Measurements from ENCODE around the gene KCNG4.

KCNG4 gene

GRCh38 chr16:84262031-84262430 lies 22.2 kb upstream of the KCNG4 start:
- no peak for DNase-seq

DNA sequence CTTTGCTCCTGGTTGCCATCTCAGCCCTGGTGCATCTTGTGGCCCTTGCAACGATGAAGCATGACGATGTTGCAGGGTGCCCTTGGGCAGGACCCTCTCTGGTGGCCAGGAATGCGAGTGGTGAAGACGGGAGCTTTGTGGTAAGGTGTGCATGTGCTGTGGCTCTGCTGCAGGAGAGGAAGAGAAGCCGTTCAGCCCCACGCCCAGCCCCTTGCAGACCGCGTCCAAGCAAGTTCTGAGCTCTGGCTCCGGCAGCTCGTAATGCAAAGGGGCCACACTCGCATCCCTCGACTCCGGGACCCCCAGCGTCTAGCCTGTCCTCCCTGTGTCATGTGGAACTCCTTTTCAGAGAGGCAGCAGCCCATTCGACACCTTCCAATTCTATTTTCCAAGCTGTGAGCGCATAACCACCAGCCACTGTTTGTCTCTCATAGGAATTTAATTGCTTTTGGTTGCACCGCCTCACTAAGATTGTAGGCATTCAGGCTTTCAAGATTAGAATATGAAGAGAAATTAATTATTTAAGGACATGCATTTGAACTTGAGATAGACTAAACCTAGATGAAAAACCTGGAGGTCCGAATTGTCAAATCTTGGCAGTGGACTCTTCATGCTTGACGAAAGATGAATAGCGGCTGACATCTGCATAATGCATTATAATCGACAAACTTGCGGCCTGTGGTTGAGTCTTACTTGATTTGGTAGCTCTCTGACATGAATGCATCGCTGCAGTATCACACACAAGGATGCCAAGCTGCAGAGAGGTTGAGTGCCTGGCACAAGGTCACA lies 21.1 kb upstream of the KCNG4 start:
- DNase-seq = no peak

DNA sequence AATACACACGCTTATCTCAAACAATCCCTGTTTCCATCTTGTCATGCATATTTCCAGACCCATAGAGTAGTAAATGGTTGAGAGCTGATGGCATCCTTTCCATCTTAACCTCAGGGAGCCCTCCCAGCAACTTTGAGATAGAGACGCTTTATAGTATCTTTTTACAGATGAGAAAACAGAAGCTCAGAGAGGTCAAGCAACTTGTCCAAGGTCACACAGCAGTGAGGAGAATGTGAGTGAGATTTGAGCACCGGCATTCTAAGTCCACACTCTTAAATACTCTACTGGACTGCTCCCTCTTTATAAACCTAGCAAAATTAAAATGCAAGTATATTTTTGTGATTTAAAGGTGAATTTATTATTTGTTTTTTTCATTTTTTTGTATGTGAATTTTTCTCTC lies 19.9 kb upstream of the KCNG4 start:
- no peak for DNase-seq

DNA sequence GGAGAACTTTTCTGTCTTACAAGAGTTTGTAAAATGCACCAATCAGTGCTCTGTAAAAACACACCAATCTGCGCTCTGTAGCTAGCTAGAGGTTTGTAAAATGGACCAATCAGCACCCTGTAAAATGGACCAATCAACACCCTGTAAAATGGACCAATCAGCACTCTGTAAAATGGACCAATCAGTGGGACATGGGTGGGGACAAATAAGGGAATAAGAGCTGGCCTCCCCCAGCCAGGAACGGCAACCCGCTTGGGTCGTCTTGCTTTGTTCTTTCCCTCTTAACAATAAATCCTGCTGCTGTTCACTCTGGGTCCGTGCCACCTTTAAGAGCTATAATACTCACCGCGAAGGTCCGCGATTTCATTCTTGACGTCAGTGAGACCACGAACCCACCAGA lies 18.5 kb upstream of the KCNG4 start:
- no peak for DNase-seq

DNA sequence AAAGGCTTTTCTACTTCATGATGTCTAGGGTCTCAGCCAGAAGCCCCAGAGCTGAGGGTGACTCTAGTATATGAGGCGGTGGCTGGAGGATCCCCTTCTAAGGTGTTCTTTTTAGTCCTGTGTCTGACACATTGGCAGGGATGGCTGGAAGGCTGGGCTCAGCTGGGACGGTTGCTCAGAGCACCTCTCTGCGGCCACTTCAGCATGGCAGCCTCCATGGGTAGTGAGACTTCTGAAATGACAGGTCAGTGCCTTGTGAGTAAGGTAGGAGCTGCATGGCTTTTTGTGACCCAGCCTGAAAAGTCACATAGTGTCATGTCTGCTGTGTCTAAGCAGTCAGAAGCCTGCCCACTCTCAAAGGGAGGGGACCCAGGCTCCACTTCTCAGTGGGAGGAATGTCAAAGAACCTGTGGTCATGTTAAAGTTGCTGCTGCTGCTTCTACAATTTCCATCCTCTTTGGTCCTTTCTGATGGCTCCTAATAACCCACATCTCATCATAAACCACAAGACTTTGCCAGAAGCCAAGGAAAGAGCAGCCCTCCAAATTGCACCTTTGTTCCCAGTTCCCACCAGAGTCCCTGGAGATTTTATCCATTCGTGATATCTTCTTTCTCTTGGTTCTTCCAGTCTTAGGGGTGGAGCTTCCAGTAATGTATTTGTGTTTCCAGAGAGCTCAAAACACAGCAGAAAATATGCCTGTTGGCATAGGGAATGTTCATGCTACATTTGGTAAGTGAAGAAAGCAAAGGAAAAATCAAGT lies 15.4 kb upstream of the KCNG4 start:
- DNase-seq = no peak

DNA sequence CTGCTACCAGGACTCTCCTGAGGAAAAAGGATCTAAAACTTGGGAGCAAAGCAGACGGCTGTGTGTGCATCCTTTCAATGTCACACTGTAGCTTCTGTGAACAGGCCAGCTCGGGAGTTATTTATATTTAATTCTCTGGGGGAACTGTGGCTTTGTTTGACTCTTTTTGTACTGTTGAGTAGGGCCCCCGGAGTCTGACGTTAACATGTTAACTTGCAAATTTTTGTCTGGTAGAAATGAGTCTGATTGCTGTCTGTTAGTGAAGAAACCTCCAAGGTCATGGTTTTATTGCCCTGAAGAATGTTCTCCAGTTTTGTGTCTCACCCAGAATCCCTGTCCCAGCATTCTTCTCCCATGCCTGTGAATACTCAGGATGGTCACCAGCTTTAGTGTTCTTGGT lies 14.2 kb upstream of the KCNG4 start:
- no peak for DNase-seq

- no peak for DNase-seq
These were observed 13.4 kb upstream of the KCNG4 start for GRCh38 chr16:84253173-84253572.

DNA sequence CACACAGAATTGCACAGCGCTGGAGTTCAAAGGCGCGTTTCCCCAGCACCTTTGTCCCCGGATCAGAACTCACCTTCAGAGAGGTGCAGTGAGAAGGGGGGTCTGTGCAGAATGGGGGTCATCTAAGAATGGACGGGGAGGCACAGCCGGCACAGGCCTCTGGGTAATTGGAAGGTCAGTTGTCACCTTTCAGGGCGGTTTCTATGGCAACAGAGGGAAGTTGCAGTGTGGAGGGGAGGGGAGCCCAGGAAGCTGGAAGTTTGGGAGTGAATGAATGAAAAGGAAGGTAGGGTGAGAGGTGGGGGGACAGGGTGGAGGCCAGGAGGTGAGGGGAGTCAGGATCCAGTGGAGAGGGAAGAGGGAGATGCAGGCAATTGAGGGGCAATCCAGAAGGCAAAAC lies 12.4 kb upstream of the KCNG4 start:
- no peak for DNase-seq

DNA sequence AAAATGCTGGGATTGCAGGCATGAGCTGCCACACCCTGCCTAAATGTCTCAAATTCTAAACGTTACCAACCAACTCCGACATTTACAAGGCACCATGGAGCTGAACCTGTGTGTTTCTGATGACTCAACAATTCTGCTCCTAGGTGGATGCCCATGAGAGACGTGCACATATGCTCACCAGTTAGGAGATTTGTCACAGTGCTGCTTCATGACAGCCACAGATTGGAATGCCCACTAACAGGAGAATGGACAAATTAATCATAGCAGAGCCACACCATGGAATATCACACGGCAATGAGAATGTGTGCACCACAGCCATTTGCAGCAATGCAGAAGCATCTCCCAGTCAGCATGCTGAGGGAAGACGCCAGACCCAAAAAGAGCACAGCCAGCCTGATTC lies 8.0 kb upstream of the KCNG4 start:
- no peak for DNase-seq

DNA sequence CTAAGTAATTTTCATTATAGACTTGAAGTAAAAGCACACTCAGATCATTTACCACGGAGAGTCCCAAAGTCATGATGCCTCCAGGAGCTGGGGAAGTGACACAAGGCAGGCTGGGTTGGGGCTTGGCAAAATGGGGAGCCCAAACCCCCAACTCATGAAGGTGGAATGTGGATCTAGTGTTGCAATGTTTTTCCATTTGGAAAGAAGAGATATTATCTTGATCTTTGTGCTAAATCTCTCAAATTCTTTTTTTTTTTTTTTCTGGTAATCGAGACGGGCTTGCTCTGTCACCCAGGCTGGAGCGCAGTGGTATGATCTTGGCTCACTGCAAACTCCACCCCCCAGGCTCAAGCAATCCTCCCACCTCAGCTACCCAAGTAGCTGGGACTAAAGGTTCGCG lies 7.5 kb upstream of the KCNG4 start:
- no peak for DNase-seq

GRCh38 chr16:84246679-84247077 lies 6.9 kb upstream of the KCNG4 start:
- DNase-seq = no peak

DNA sequence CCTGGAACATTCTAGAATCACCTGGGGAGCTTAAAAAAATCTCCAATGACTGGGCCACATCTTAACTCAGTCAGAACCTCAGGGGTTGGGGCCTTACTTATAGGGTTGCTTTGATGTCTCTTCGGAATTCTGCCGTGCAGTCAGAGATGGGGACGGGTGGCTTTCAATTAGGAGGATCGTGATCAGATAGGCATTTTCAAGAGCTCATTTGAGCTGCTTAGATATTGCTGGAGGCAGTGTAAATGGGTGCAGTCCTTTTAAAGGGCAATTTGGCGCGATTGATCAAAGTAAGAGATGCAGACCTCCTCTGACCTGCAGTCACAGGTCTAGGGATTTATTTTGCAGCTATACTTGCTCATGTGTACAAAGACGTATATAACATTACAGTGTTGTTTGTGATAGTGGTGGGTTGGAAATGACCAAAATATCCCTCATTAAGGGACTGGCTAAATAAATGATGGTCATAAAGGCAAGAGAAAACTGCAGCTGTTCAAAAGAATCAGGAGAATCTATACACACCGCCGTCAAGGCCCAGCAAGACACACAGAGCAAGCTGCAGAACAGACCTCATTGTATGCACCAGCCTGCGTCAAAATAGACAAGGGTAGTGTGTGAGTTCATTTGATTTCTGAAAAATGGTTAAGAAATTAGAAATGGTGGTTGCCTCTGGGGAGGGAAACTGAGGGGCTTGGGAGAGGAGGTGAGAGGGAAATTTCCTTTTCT lies 6.3 kb upstream of the KCNG4 start:
- DNase-seq = peak; percentile 12

DNA sequence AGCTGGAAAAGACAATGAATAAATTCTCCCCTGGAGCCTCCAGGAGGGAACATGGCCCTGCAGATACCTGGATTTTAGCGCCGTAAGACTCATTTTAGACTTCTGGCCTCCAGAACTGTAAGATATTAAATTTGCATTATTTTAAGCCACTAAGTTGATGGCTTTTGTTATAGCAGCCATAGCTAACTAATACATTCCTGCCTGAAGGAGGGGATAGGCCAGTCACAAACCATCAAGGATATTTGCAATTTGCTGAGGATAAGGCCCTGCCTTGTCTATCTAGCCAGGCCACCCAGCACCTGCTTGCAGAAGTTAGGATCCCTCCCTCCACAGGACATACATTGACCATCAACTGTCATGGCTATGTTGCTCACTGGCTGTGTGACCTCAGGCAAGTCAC lies 4.9 kb upstream of the KCNG4 start:
- no peak for DNase-seq

GRCh38 chr16:84243732-84244131 lies 3.9 kb upstream of the KCNG4 start:
- no peak for DNase-seq

- no peak for DNase-seq
These were observed 3.0 kb upstream of the KCNG4 start for GRCh38 chr16:84242839-84243238.

GRCh38 chr16:84241778-84242177 lies 2.0 kb upstream of the KCNG4 start:
- no peak for DNase-seq

DNA sequence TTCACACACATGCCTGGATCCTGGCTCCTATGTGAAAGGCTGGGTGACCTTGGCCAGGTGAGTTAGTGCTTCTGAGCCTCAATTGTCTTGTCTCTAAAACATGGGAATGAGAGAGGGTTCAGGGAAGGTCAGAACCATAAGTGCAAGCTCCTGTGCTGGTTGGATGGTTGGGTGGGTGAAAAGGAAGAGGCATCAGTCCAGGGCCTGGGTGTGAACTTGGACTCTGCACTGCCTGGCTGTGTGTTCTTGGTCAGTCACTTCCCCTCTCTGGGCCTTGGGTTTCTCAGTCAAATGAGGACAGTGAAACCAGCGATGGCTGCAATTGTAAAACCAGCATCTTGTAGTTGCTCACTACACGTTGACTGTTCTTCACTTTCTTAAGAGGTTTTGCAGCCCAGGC lies 643 bp upstream of the KCNG4 start:
- DNase-seq = no peak

GRCh38 chr16:84239141-84239769 lies 557 bp downstream of the KCNG4 start:
- no peak for DNase-seq

GRCh38 chr16:84237994-84238750 lies 1.6 kb downstream of the KCNG4 start:
- no peak for DNase-seq

GRCh38 chr16:84236671-84237070 lies 3.1 kb downstream of the KCNG4 start:
- DNase-seq = no peak

DNA sequence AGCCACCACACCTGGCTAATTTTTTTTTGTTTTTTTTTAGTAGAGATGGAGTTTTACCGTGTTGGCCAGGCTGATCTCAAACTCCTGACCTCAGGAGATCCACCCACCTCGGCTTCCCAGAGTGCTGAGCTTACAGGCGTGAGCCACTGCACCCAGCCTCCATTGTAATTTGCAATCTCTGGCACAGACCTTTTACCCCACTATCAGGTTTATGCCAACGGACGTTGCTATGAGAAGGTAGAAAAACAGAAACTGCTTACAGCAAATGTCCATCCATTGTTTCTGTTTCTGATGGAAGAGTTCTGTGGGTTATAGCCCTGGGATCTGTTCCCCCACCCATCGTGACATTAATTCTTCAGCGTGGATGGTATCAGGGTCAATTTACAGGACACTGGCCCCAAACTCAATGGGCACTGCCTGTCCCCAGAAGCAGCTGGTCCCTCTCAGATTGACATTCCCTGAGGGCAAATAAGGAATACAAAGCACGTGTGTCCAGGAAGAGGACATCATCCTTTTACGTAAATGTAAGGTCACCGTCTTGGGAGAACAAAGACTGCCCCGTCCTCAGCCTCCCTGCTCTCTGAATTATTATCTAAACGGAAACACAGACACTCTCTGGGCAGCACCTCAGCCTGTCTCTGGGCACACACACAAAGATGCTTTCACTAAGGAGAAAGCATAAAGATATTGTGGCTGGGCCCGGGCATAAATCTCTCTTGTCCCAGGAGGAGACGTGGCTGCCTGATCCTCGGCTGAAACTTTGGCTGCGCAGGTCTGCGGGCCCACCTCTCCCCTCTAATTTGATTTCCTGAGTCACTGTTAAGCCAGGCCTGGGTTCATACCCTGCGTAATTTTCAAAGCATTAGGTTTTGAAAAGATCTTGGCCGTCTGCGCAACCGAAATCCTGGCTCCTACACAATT lies 5.2 kb downstream of the KCNG4 start:
- DNase-seq = no peak

GRCh38 chr16:84233748-84234147 lies 6.1 kb downstream of the KCNG4 start:
- no peak for DNase-seq

Data from NCI-H1092 treated with DMSO at 0.1 percent for 48 hours (cell line).